T-cell (primary cell): ENCODE results near the gene GRIP2. TPM values are rescaled to one million over a fixed set of nuclear protein-coding genes. Genes with fewer than 3 reads are reported as not detected.
A peak's percentile ranks its signal among the peaks of the same experiment; 100 is the strongest.

Experiments used
- ATAC-seq, 4 experiments: fragments of 200-7000 bp in 3 of 4; fragments of 150-1000 bp in 1 of 4; cut with Tn5 transposase; replicated peaks in 1 of 4; 1 replicate in 3 of 4; 2 replicates in 1 of 4; pipeline ENCODE4 v1.10.0; 2021; ENCODE audit warnings: moderate library complexity in 3 of 4, mild to moderate bottlenecking in 2 of 4, moderate number of reproducible peaks in 1 of 4
- CTCF ChIA-PET, 2 donors: fragments of 300-600 bp; sonication (Branson Sonifier 250); formaldehyde crosslinking; loops; one replicate each; lab custom pipeline; 2022; ENCODE audit warnings: antibody characterized with exemption in 2 of 2; lab: Charles Lee
- POLR2A ChIA-PET, 2 donors: fragments of 300-600 bp; sonication (Branson Sonifier 250); formaldehyde crosslinking; loops; one replicate each; lab custom pipeline; 2022; ENCODE audit warnings: antibody characterized with exemption in 2 of 2; lab: Charles Lee
- DNase-seq, 35 experiments: peaks; one replicate each; pipeline versions ENCODE4 v3.0.0 to v3.0.0-alpha.2; 2013 to 2023
- H3K27ac ChIP-seq: one replicate; pipeline ENCODE4 v1.5.1; 2013; ENCODE audit warnings: low read length
- H3K27me3 ChIP-seq, 2 experiments: replicated peaks in 1 of 2; 1 replicate in 1 of 2; 2 replicates in 1 of 2; pipeline versions ENCODE4 v1.6.1 to v1.7.0; 2013; ENCODE audit warnings: low read length in 1 of 2, mixed read lengths in 1 of 2; ENCODE audit not compliant: control insufficient read depth in 2 of 2, insufficient read depth in 2 of 2; ENCODE audit errors: extremely low read depth in 1 of 2
- H3K36me3 ChIP-seq, 2 donors: 1 replicate in 1 of 2; 2 replicates in 1 of 2; pipeline versions ENCODE4 v1.6.1 to v1.7.0; 2013; ENCODE audit warnings: low read length in 1 of 2; ENCODE audit not compliant: control insufficient read depth in 2 of 2, insufficient read depth in 1 of 2; ENCODE audit errors: extremely low read depth in 1 of 2
- H3K4me1 ChIP-seq, 2 experiments: 1 replicate in 1 of 2; 2 replicates in 1 of 2; pipeline versions ENCODE4 v1.6.1 to v1.7.0; 2013; ENCODE audit warnings: low read length in 2 of 2, mixed read lengths in 1 of 2; ENCODE audit not compliant: insufficient read depth in 2 of 2, control insufficient read depth in 1 of 2; ENCODE audit errors: extremely low read depth in 1 of 2
- H3K4me3 ChIP-seq, 2 donors: 1 replicate in 1 of 2; 2 replicates in 1 of 2; pipeline versions ENCODE4 v1.5.1 to v1.7.0; 2013; ENCODE audit warnings: mild to moderate bottlenecking in 2 of 2, low read length in 1 of 2, moderate library complexity in 1 of 2; ENCODE audit not compliant: control insufficient read depth in 1 of 2; ENCODE audit errors: extremely low read depth in 1 of 2
- H3K9me3 ChIP-seq: 2 replicates; pipeline ENCODE4 v1.7.0; 2013
- H3K27ac Mint-ChIP-seq, 2 donors: one replicate each; pipeline ENCODE4 v1.8.0; 2020 to 2021; ENCODE audit warnings: mild to moderate bottlenecking in 2 of 2, mixed read lengths in 2 of 2
- H3K27me3 Mint-ChIP-seq, 2 donors: one replicate each; pipeline ENCODE4 v1.8.0; 2021 to 2022; ENCODE audit warnings: mixed read lengths in 2 of 2
- H3K36me3 Mint-ChIP-seq: one replicate; pipeline ENCODE4 v1.8.0; 2021; ENCODE audit warnings: mixed read lengths
- H3K4me1 Mint-ChIP-seq, 3 donors: one replicate each; pipeline ENCODE4 v1.8.0; 2020 to 2022; ENCODE audit warnings: mixed read lengths in 3 of 3, mild to moderate bottlenecking in 1 of 3
- H3K4me3 Mint-ChIP-seq, 3 donors: one replicate each; pipeline ENCODE4 v1.8.0; 2020 to 2022; ENCODE audit warnings: mild to moderate bottlenecking in 3 of 3, mixed read lengths in 3 of 3, moderate library complexity in 3 of 3
- H3K9me3 Mint-ChIP-seq, 3 donors: one replicate each; pipeline ENCODE4 v1.8.0; 2020 to 2022; ENCODE audit warnings: mixed read lengths in 3 of 3
- WGBS: methylation state at CpG from one replicate; pipeline ENCODE4 v1.1.5; 2013; ENCODE audit warnings: missing lambda C conversion rate; ENCODE audit not compliant: insufficient coverage; 5-methylcytosine and 5-hydroxymethylcytosine counted together
- total RNA-seq, 35 experiments: library from RNA in 6 of 35; stranded (reverse) in 6 of 35; fragments of 120-200 nt in 1 of 35; gene quantifications; one replicate each; pipeline versions ENCODE4 v1.2.1 to v1.2.4 and lab custom pipeline; 2013 to 2026

GRIP2 gene
- total RNA-seq, 5 donors from 2014 or later (not counting 1 experiment from before 2014, with no cell fraction given): 0.20 TPM; not detected in 4

DNA sequence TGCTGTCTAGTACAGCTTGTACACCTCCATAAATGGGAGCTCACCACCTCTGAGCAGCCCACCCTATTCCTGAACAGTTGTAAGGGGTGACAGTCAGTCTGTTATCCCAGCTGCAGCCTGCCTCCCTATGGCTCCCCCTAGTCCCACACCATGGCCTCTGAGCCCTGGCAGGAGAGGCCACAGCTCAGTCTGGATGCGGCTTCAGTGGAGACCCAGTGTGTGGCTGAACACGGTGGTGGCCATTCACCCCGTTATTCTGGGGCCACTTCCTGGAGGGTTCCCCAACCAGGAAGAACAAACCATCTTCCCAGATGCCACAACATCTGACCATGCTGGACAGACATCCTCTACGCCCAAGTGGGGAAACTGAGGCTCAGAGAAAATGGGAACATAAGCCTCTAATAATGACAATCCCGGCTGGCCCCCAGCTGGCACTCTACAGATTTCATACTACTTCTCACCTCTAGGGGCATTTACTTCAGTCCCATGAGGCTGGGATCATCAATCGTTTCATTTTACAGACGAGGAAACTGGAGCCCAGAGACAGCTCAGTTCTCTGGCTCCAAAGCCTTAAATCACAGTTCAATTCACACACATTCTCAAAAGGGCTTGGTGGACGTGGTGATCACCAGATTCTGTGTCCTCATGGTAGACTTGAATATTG is 9.2 kb upstream of the GRIP2 start:
- peak in 1 of 35 experiments; percentile 6 for DNase-seq
- POLR2A ChIA-PET: no interaction called here
- Mint-ChIP-seq H3K4me1 (no peaks in the 10 kb centered on the region), H3K27ac (no peak overlapping the region), H3K4me3 (no peak overlapping the region), H3K36me3 (no peaks in the 10 kb centered on the region), H3K9me3 (no peaks in the 10 kb centered on the region), H3K27me3 (peaks cover 46 to 56% of the 10 kb centered on the region in 2 donors)
- no peak for ATAC-seq
- 51% methylated on average over 5 of the region's 8 CpGs for WGBS
- Histone ChIP-seq H3K4me3 (no peak overlapping the region), H3K36me3 (no peaks in the 10 kb centered on the region), H3K9me3 (no peaks in the 10 kb centered on the region), H3K4me1 (no peaks in the 10 kb centered on the region), H3K27me3 (peaks cover 2 to 65% of the 10 kb centered on the region in 2 experiments), H3K27ac (no peak overlapping the region)
- CTCF ChIA-PET: interaction anchor here in 1 of 2 donors (0.5 kb wide), 1 partner anchor 40 kb away, joined by 6 read pairs; no protein-coding TSS in a partner anchor

DNA sequence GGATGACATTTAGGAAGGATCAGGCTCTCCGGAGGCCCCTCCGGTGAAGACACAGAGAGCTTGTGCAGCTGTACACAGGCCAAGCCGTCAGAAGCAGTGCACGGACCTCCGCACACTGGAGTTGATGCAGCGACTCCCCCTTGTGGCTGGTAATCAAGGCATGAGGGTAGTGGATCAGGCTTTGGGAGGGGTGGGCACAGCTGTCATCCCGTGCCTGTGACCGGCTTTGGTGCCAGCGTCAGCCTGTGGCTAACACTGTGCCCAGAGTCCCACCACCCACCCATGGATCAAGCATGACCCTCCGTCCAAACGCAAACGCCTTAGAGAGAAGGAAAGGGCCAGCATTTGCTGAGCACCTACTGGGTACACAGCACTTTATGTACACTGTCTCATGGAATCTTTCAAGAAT is 8.2 kb upstream of the GRIP2 start:
- ATAC-seq (peak in 3 of 4 experiments; percentile 51 to 60 (median 60)), DNase-seq (peak in 24 of 35 experiments; percentile 5 to 53 (median 18))
- Mint-ChIP-seq H3K36me3 (no peaks in the 10 kb centered on the region), H3K27ac (no peak overlapping the region), H3K27me3 (peaks cover 44 to 46% of the 10 kb centered on the region in 2 donors), H3K4me3 (no peak overlapping the region), H3K9me3 (no peaks in the 10 kb centered on the region), H3K4me1 (no peaks in the 10 kb centered on the region)
- Histone ChIP-seq H3K4me1 (no peaks in the 10 kb centered on the region), H3K27me3 (peaks cover 0 to 64% of the 10 kb centered on the region in 2 experiments), H3K4me3 (no peak overlapping the region), H3K9me3 (no peaks in the 10 kb centered on the region), H3K27ac (no peak overlapping the region), H3K36me3 (no peaks in the 10 kb centered on the region)
- 21% methylated on average over 9 of the region's 12 CpGs for WGBS
- ChIA-PET CTCF (interaction anchor here in 1 of 2 donors (0.6 kb wide), 1 partner anchor 345 kb away, joined by 3 read pairs; no protein-coding TSS in a partner anchor), POLR2A (no interaction called here)

DNA sequence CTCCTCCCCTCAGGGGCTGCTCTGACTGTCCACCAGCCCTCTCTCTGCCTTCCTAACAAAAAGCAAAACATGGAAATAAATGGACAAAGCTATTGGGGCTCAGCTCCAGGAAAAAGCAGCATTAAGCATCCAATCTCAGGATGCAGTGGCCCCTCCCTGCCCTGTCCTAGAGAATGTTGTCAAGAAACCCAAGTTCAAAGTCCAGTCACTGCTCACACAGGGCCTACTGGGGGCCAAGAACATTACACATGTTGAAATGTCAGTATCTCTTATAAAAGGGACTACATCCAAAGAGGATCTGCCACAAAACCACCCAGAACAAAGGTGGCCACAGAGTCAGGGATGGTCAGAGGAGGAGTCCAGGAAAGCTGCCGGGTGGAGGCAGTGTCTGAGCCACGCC is 7.6 kb upstream of the GRIP2 start:
- H3K27ac Mint-ChIP-seq: no peak overlapping the region
- 100% methylated on average over 2 of the region's 2 CpGs for WGBS

DNA sequence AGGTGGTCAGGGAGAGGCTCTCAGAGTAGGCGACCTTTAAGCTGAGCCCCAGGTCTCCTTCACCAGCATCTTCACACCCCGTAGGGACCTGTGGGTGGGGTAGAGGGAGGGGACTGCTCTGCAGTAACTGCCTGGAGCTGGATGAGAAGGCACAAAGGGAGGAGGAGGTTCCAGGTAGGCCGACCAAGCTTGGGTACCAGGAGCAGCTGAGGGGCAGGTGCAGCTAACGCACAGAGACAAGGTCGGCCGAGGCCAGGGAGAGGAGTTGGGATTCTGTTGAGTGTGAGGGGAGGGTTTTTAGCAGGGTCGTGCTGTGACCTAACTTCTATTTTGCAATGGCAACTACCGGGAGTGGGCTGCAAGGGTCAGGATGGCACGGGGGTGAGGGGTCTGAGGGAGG is 5.9 kb upstream of the GRIP2 start:
- no peaks in the 10 kb centered on the region for H3K4me1 Mint-ChIP-seq
- H3K27me3 ChIP-seq: peaks cover 0 to 62% of the 10 kb centered on the region in 2 experiments
- DNase-seq (no peak), ATAC-seq (no peak)
- H3K9me3 Mint-ChIP-seq: no peaks in the 10 kb centered on the region
- H3K9me3 ChIP-seq: no peaks in the 10 kb centered on the region
- CTCF ChIA-PET: no interaction called here
- no peak overlapping the region for H3K27ac Mint-ChIP-seq
- H3K27ac ChIP-seq: no peak overlapping the region
- H3K4me3 Mint-ChIP-seq: no peak overlapping the region
- 79% methylated on average over 7 of the region's 9 CpGs for WGBS
- POLR2A ChIA-PET: no interaction called here
- no peak overlapping the region for H3K4me3 ChIP-seq
- peaks cover 24 to 33% of the 10 kb centered on the region in 2 donors for H3K27me3 Mint-ChIP-seq
- no peaks in the 10 kb centered on the region for H3K36me3 ChIP-seq
- no peaks in the 10 kb centered on the region for H3K4me1 ChIP-seq
- H3K36me3 Mint-ChIP-seq: no peaks in the 10 kb centered on the region

More for the DNA sequence above, 7.6 kb upstream of the GRIP2 start:
- no peaks in the 10 kb centered on the region for H3K36me3 Mint-ChIP-seq
- H3K27me3 ChIP-seq: peaks cover 0 to 60% of the 10 kb centered on the region in 2 experiments
- H3K27me3 Mint-ChIP-seq: peaks cover 38 to 43% of the 10 kb centered on the region in 2 donors
- DNase-seq (no peak), ATAC-seq (no peak)
- H3K4me3 ChIP-seq: no peak overlapping the region
- H3K27ac ChIP-seq: no peak overlapping the region
- H3K4me3 Mint-ChIP-seq: no peak overlapping the region
- H3K4me1 ChIP-seq: no peaks in the 10 kb centered on the region
- H3K9me3 ChIP-seq: no peaks in the 10 kb centered on the region
- H3K9me3 Mint-ChIP-seq: no peaks in the 10 kb centered on the region
- CTCF ChIA-PET: no interaction called here
- no peaks in the 10 kb centered on the region for H3K4me1 Mint-ChIP-seq
- POLR2A ChIA-PET: no interaction called here
- H3K36me3 ChIP-seq: no peaks in the 10 kb centered on the region

DNA sequence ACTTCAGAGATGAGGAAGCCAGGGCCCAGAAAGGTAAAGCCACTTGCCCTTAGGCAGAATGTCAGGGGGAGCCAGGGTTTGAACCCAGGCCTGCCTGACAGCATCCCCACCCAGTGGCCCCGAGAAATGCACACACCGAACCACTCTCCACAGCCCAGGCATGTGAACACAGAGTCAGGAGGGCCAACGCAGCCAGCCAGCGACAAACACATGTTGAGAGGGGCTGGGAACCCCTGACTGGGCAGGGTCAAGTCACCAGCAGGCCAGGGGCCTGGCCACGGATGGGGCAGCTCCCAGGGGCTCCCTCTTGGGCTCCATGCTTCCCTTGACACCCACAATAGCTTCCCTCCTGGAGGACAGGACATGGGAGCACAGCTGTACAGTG is 5.1 kb upstream of the GRIP2 start:
- no peaks in the 10 kb centered on the region for H3K9me3 Mint-ChIP-seq
- H3K27ac ChIP-seq: no peak overlapping the region
- POLR2A ChIA-PET: no interaction called here
- H3K27ac Mint-ChIP-seq: no peak overlapping the region
- no peak overlapping the region for H3K4me3 ChIP-seq
- H3K4me1 Mint-ChIP-seq: no peaks in the 10 kb centered on the region
- H3K4me1 ChIP-seq: no peaks in the 10 kb centered on the region
- DNase-seq (no peak), ATAC-seq (no peak)
- H3K36me3 ChIP-seq: no peaks in the 10 kb centered on the region
- 80% methylated on average over 3 of the region's 5 CpGs for WGBS
- no peaks in the 10 kb centered on the region for H3K36me3 Mint-ChIP-seq
- CTCF ChIA-PET: no interaction called here
- H3K4me3 Mint-ChIP-seq: no peak overlapping the region
- H3K9me3 ChIP-seq: no peaks in the 10 kb centered on the region
- H3K27me3 Mint-ChIP-seq: peaks cover 18 to 26% of the 10 kb centered on the region in 2 donors
- H3K27me3 ChIP-seq: peaks cover 0 to 59% of the 10 kb centered on the region in 2 experiments

DNA sequence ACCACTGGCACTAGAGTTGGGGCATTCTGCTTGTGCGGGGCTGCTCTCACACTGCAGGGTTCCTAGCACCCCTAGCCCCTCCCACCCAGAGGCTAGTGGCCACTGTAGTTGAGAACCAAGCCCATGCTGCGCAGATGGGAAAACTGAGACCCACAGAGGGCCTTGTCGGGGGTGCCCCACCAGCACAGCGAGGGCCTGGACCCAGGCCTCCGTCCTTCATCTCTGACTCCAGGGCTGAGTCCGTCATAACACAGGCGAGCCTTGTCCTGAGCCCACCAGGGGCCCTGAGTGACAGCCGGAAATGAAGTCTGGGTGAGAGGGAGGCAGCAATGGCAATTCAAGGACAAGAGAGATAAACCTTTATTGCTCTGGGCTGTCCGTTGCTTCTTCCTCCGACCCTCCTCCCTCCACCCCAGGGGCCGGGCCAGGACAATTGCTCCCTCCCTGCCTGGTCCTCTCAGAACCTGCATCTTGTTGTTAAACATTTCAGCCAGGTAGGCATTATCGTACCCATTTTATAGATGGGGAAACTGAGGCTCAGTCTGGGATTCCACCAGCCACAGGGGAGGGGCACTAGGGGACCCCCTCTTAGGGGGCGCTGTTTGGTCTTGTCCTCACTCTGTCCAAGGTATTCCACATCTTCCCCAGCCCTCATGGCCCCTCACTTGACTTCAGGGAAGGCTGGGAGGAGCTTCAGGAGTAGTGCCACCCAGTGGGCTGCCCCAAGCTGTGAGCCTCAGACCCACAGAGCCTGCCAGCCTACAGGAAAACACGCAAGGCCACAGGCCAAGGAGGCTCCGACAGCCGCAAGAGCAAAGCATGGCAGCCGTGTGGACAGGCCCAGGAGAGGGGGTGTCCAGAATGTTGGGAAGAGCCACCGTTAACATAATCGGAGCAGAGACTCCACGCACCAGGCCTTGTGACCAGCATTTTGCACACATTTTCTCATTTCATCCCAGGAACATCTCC is 4.4 kb upstream of the GRIP2 start:
- Mint-ChIP-seq H3K27me3 (peaks cover 16 to 22% of the 10 kb centered on the region in 2 donors), H3K27ac (no peak overlapping the region), H3K36me3 (no peaks in the 10 kb centered on the region), H3K4me1 (no peaks in the 10 kb centered on the region), H3K4me3 (no peak overlapping the region), H3K9me3 (no peaks in the 10 kb centered on the region)
- DNase-seq (no peak), ATAC-seq (no peak)
- H3K27ac ChIP-seq: no peak overlapping the region
- no peak overlapping the region for H3K4me3 ChIP-seq
- H3K4me1 ChIP-seq: no peaks in the 10 kb centered on the region
- peaks cover 0 to 59% of the 10 kb centered on the region in 2 experiments for H3K27me3 ChIP-seq
- 83% methylated on average over 8 of the region's 20 CpGs for WGBS
- H3K36me3 ChIP-seq: no peaks in the 10 kb centered on the region
- ChIA-PET POLR2A (no interaction called here), CTCF (no interaction called here)
- H3K9me3 ChIP-seq: no peaks in the 10 kb centered on the region
